Suprapubic skin (tissue), 4 donors: ENCODE results near the gene STXBP5L. TPM values are rescaled to one million over a fixed set of nuclear protein-coding genes. Genes with fewer than 3 reads are reported as not detected.

Experiments
- DNase-seq, 2 donors: peaks; one replicate each; pipeline ENCODE4 v3.0.0-alpha.2; 2019; ENCODE audit warnings: low spot score in 2 of 2
- H3K27ac ChIP-seq: fragments of 200-600 bp; sonication (generic); one replicate; pipeline ENCODE4 v1.5.1; 2019
- H3K27me3 ChIP-seq: fragments of 200-600 bp; sonication (generic); one replicate; pipeline ENCODE4 v1.5.1; 2019
- H3K36me3 ChIP-seq: fragments of 200-600 bp; sonication (generic); one replicate; pipeline ENCODE4 v1.5.1; 2019
- H3K4me1 ChIP-seq: fragments of 200-600 bp; sonication (generic); one replicate; pipeline ENCODE4 v1.5.1; 2019
- H3K4me3 ChIP-seq: fragments of 200-600 bp; sonication (generic); one replicate; pipeline ENCODE4 v1.5.1; 2019; ENCODE audit warnings: mild to moderate bottlenecking
- H3K9me3 ChIP-seq: fragments of 200-600 bp; sonication (generic); one replicate; pipeline ENCODE4 v1.5.1; 2019
- EP300 ChIP-seq: sonication (generic); formaldehyde crosslinking; IDR thresholded peaks from one replicate; pipeline ENCODE4 v1.6.1; 2017; ENCODE audit warnings: antibody characterized with exemption
- POLR2A ChIP-seq, 2 donors: fragments of 450-650 bp; IDR thresholded peaks; one replicate each; pipeline ENCODE4 v1.6.1; 2017; ENCODE audit warnings: antibody characterized with exemption in 2 of 2, mild to moderate bottlenecking in 2 of 2, moderate library complexity in 2 of 2
- POLR2AphosphoS5 ChIP-seq, 3 donors: sonication (generic); formaldehyde crosslinking; IDR thresholded peaks; one replicate each; pipeline ENCODE4 v1.6.1; 2017; ENCODE audit warnings: antibody characterized with exemption in 3 of 3
- WGBS: methylation state at CpG from one replicate; pipeline ENCODE4 v1.1.5; 2018; 5-methylcytosine and 5-hydroxymethylcytosine counted together
- total RNA-seq, 4 donors: library from RNA; depleted of rRNA; stranded (reverse); fragments of >200 nt; gene quantifications; one replicate each; pipeline ENCODE4 v1.1.0, GENCODE V29; 2016
- TF ChIP-seq, protein P1 (sequence below), 2 donors: fragments of 200-600 bp in 1 of 2; fragments of 450-650 bp in 1 of 2; sonication (generic) in 1 of 2; IDR thresholded peaks; one replicate each; pipeline ENCODE4 v1.5.1; 2016 to 2019; ENCODE audit warnings: antibody characterized with exemption in 2 of 2, mild to moderate bottlenecking in 1 of 2, moderate library complexity in 1 of 2

The STXBP5L gene
- total RNA-seq, 4 donors from 2014 or later, result 0.08 to 0.32 (median 0.15) TPM; not detected in 1

GRCh38 chr3:121232309-121233225 is 324.6 kb downstream of the STXBP5L start:
- Histone ChIP-seq H3K9me3 (no peaks in the 10 kb centered on the region), H3K4me3 (no peak overlapping the region), H3K4me1 (no peaks in the 10 kb centered on the region), H3K27ac (no peak overlapping the region), H3K27me3 (no peaks in the 10 kb centered on the region), H3K36me3 (no peaks in the 10 kb centered on the region)
- DNase-seq, result no peak
- TF ChIP-seq POLR2A (IDR thresholded peaks at IDR 0.05) (no peak), EP300 (no peak), POLR2AphosphoS5 (IDR thresholded peaks at IDR 0.05) (no peak)
- TF ChIP-seq, protein P1, sequence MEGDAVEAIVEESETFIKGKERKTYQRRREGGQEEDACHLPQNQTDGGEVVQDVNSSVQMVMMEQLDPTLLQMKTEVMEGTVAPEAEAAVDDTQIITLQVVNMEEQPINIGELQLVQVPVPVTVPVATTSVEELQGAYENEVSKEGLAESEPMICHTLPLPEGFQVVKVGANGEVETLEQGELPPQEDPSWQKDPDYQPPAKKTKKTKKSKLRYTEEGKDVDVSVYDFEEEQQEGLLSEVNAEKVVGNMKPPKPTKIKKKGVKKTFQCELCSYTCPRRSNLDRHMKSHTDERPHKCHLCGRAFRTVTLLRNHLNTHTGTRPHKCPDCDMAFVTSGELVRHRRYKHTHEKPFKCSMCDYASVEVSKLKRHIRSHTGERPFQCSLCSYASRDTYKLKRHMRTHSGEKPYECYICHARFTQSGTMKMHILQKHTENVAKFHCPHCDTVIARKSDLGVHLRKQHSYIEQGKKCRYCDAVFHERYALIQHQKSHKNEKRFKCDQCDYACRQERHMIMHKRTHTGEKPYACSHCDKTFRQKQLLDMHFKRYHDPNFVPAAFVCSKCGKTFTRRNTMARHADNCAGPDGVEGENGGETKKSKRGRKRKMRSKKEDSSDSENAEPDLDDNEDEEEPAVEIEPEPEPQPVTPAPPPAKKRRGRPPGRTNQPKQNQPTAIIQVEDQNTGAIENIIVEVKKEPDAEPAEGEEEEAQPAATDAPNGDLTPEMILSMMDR (IDR thresholded peaks at IDR 0.05), result no peak
- 87% methylated on average over 5 of the region's 5 CpGs for WGBS

- no peaks in the 10 kb centered on the region for H3K36me3 ChIP-seq
- DNase-seq, result no peak
- no peaks in the 10 kb centered on the region for H3K9me3 ChIP-seq
- TF ChIP-seq POLR2A (IDR thresholded peaks at IDR 0.05), result no peak
- no peak for TF ChIP-seq EP300
- TF ChIP-seq, protein P1 (IDR thresholded peaks at IDR 0.05), result no peak
- no peak for TF ChIP-seq POLR2AphosphoS5 (IDR thresholded peaks at IDR 0.05)
- no peaks in the 10 kb centered on the region for H3K27me3 ChIP-seq
- no peak overlapping the region for H3K27ac ChIP-seq
- H3K4me1 ChIP-seq, result no peaks in the 10 kb centered on the region
- no peak overlapping the region for H3K4me3 ChIP-seq
- 91% methylated on average over 1 of the region's 1 CpG for WGBS
Measured at GRCh38 chr3:121243208-121243607, 335.2 kb downstream of the STXBP5L start.

DNA sequence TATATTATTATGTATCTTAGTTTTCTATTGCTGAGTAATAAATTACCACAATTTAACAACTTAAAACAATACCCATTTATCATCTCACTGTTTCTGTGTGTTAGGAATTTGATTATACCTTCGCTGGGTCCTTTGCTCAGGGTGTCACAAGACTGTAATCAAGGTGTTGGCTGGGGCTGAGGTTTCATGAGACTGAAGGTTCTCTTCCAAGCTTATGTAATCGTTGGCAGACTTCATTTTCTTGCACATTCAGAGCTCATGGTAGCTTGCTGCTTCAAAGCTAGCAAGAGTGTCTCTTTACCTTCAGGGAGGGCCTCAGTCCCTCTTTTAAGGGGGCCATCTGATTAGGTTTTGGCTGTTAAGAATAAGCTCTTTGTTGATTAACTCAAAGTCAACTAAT is 344.7 kb downstream of the STXBP5L start:
- Histone ChIP-seq H3K4me3 (no peak overlapping the region), H3K4me1 (no peaks in the 10 kb centered on the region), H3K9me3 (no peaks in the 10 kb centered on the region), H3K36me3 (no peaks in the 10 kb centered on the region), H3K27ac (no peak overlapping the region), H3K27me3 (no peaks in the 10 kb centered on the region)
- WGBS, result 44% methylated on average over 2 of the region's 2 CpGs
- TF ChIP-seq EP300 (no peak), POLR2AphosphoS5 (IDR thresholded peaks at IDR 0.05) (no peak)
- TF ChIP-seq, protein P1 (IDR thresholded peaks at IDR 0.05), result no peak
- no peak for DNase-seq

GRCh38 chr3:121269389-121269788 is 361.4 kb downstream of the STXBP5L start:
- Histone ChIP-seq H3K36me3 (no peaks in the 10 kb centered on the region), H3K27me3 (no peaks in the 10 kb centered on the region), H3K9me3 (no peaks in the 10 kb centered on the region), H3K27ac (no peak overlapping the region), H3K4me1 (no peaks in the 10 kb centered on the region), H3K4me3 (no peak overlapping the region)
- TF ChIP-seq POLR2AphosphoS5 (IDR thresholded peaks at IDR 0.05) (no peak), POLR2A (IDR thresholded peaks at IDR 0.05) (no peak), EP300 (no peak)
- TF ChIP-seq, protein P1 (IDR thresholded peaks at IDR 0.05), result no peak
- no peak for DNase-seq
- 97% methylated on average over 1 of the region's 1 CpG for WGBS

- Histone ChIP-seq H3K4me1 (no peaks in the 10 kb centered on the region), H3K27ac (no peak overlapping the region), H3K9me3 (peaks cover 7% of the 10 kb centered on the region), H3K27me3 (no peaks in the 10 kb centered on the region), H3K4me3 (no peak overlapping the region), H3K36me3 (no peaks in the 10 kb centered on the region)
- DNase-seq, result no peak
- TF ChIP-seq POLR2A (IDR thresholded peaks at IDR 0.05), result no peak
- TF ChIP-seq, protein P1 (IDR thresholded peaks at IDR 0.05), result no peak
- TF ChIP-seq POLR2AphosphoS5 (IDR thresholded peaks at IDR 0.05), result no peak
- TF ChIP-seq EP300, result no peak
Measured at GRCh38 chr3:121274411-121274810, 366.4 kb downstream of the STXBP5L start.
